SK-N-SH treated with all-trans-retinoic acid at 6 μM for 48 hours (cell line): ENCODE measurements around the gene FDXACB1.

Experiments used
- ATAC-seq: fragments of 200-7000 bp; cut with Tn5 transposase; 3 replicates; pipeline ENCODE4 v1.9.1; 2020; ENCODE audit warnings: mild to moderate bottlenecking, moderate library complexity
- ARNTL ChIP-seq: fragments of 450-650 bp; formaldehyde crosslinking; IDR thresholded peaks from 2 replicates; pipeline ENCODE4 v1.5.0; 2020; ENCODE audit warnings: low read depth, mild to moderate bottlenecking, moderate library complexity, borderline replicate concordance
- BACH2 ChIP-seq: fragments of 250-450 bp; sonication (Bioruptor Pico); IDR thresholded peaks from 2 replicates; pipeline ENCODE4 v1.9.0; 2021; ENCODE audit warnings: mild to moderate bottlenecking, borderline replicate concordance
- CSDC2 ChIP-seq: fragments of 250-450 bp; sonication (Bioruptor Pico); IDR thresholded peaks from 2 replicates; pipeline ENCODE4 v1.5.0; 2020; ENCODE audit warnings: mild to moderate bottlenecking, moderate library complexity
- CSRNP3 ChIP-seq: fragments of 250-450 bp; sonication (Bioruptor Pico); IDR thresholded peaks from 2 replicates; pipeline ENCODE4 v1.5.1; 2021; ENCODE audit warnings: mild to moderate bottlenecking, moderate library complexity
- ESRRG ChIP-seq: fragments of 250-450 bp; sonication (Bioruptor Pico); IDR thresholded peaks from 2 replicates; pipeline ENCODE4 v1.6.1; 2021; ENCODE audit warnings: mild to moderate bottlenecking
- GLIS3 ChIP-seq: fragments of 250-450 bp; sonication (Bioruptor Pico); IDR thresholded peaks from 2 replicates; pipeline ENCODE4 v1.5.0; 2020; ENCODE audit warnings: mild to moderate bottlenecking, moderate library complexity
- ISL1 ChIP-seq: fragments of 250-450 bp; sonication (Bioruptor Pico); IDR thresholded peaks from 2 replicates; pipeline ENCODE4 v2.1.2; 2022; ENCODE audit warnings: mild to moderate bottlenecking, moderate library complexity
- OSR1 ChIP-seq: fragments of 250-450 bp; sonication (Bioruptor Pico); IDR thresholded peaks from 2 replicates; pipeline ENCODE4 v1.8.0; 2022; ENCODE audit warnings: moderate library complexity, mild to moderate bottlenecking, inconsistent platforms
- PATZ1 ChIP-seq: fragments of 250-450 bp; sonication (Bioruptor Pico); IDR thresholded peaks from 2 replicates; pipeline ENCODE4 v1.8.0; 2020; ENCODE audit warnings: mild to moderate bottlenecking, moderate library complexity, borderline replicate concordance
- PPARA ChIP-seq: fragments of 250-450 bp; sonication (Bioruptor Pico); IDR thresholded peaks from 2 replicates; pipeline ENCODE4 v1.5.0; 2020; ENCODE audit warnings: mild to moderate bottlenecking, borderline replicate concordance
- RARB ChIP-seq: fragments of 250-450 bp; sonication (Bioruptor Pico); IDR thresholded peaks from 2 replicates; pipeline ENCODE4 v1.8.0; 2021; ENCODE audit warnings: mild to moderate bottlenecking, moderate library complexity
- SNAI2 ChIP-seq: fragments of 250-450 bp; sonication (Bioruptor Pico); IDR thresholded peaks from 2 replicates; pipeline ENCODE4 v1.5.0; 2020; ENCODE audit warnings: mild to moderate bottlenecking, moderate library complexity
- TCF4 ChIP-seq: fragments of 250-450 bp; sonication (Bioruptor Pico); IDR thresholded peaks from 2 replicates; pipeline ENCODE4 v1.8.0; 2021; ENCODE audit warnings: mild to moderate bottlenecking, moderate library complexity, borderline replicate concordance
- TOX ChIP-seq: fragments of 250-450 bp; sonication (Bioruptor Pico); IDR thresholded peaks from 2 replicates; pipeline ENCODE4 v1.8.0; 2021; ENCODE audit warnings: mild to moderate bottlenecking, moderate library complexity, borderline replicate concordance
- TSHZ2 ChIP-seq: fragments of 250-450 bp; sonication (Bioruptor Pico); IDR thresholded peaks from 2 replicates; pipeline ENCODE4 v1.5.0; 2020; ENCODE audit warnings: mild to moderate bottlenecking, moderate library complexity
- ZC3H10 ChIP-seq: fragments of 250-450 bp; sonication (Bioruptor Pico); IDR thresholded peaks from 2 replicates; pipeline ENCODE4 v1.5.1; 2021; ENCODE audit warnings: mild to moderate bottlenecking, moderate library complexity
- ZFP3 ChIP-seq: fragments of 250-450 bp; sonication (Bioruptor Pico); IDR thresholded peaks from 2 replicates; pipeline ENCODE4 v1.5.0; 2020; ENCODE audit warnings: mild to moderate bottlenecking, moderate library complexity
- ZFP30 ChIP-seq: fragments of 450-650 bp; formaldehyde crosslinking; IDR thresholded peaks from 2 replicates; pipeline ENCODE4 v1.5.0; 2022; ENCODE audit warnings: mild to moderate bottlenecking, moderate library complexity
- ZNF565 ChIP-seq: fragments of 450-650 bp; formaldehyde crosslinking; conservative IDR thresholded peaks from 2 replicates; pipeline ENCODE4 v1.5.0; 2020; ENCODE audit warnings: low read depth, mild to moderate bottlenecking, moderate library complexity
- ZNF70 ChIP-seq: fragments of 450-650 bp; formaldehyde crosslinking; IDR thresholded peaks from 2 replicates; pipeline ENCODE4 v1.5.0; 2020; ENCODE audit warnings: mild to moderate bottlenecking, moderate library complexity
- ZNF8 ChIP-seq: fragments of 450-650 bp; formaldehyde crosslinking; IDR thresholded peaks from 2 replicates; pipeline ENCODE4 v1.5.0; 2020; ENCODE audit warnings: mild to moderate bottlenecking, moderate library complexity
- TF ChIP-seq, protein P1 (sequence below): fragments of 250-450 bp; sonication (Bioruptor Pico); IDR thresholded peaks from 2 replicates; pipeline ENCODE4 v1.5.1; 2020; ENCODE audit warnings: low read depth, mild to moderate bottlenecking, moderate library complexity

FDXACB1 gene

GRCh38 chr11:111852103-111852502 is 26.9 kb downstream of the FDXACB1 start:
- TF ChIP-seq ARNTL (CRISPR knock-in tag) (no peak), CSDC2 (CRISPR knock-in tag) (no peak), ZC3H10 (CRISPR knock-in tag) (no peak), BACH2 (CRISPR knock-in tag) (no peak), ZFP3 (CRISPR knock-in tag) (no peak), ESRRG (CRISPR knock-in tag) (no peak), ZNF8 (no peak), PPARA (CRISPR knock-in tag) (no peak), GLIS3 (CRISPR knock-in tag) (no peak), ZNF565 (CRISPR knock-in tag) (no peak), RARB (no peak)
- ATAC-seq = no peak

DNA sequence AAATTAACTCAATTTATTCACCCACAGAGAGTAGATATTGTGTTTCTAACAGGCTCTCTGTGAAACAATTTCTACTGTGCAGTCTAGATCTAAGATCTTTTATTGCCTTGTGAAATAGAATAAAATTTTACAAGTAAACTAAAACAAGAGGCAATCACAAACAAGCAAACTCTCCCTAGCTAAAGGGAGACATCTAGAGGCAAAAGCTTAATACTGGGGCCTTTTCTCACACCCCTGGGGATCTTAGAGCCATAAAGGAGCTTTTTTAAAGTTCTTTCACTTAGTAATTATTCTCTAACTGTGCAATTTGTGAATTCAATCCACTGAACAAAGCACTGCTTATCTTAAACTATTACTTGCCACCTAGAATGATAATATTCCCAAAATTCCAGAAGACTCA is 27.3 kb downstream of the FDXACB1 start:
- ATAC-seq = peak; percentile 65
- TF ChIP-seq TSHZ2 (CRISPR knock-in tag) = no peak

DNA sequence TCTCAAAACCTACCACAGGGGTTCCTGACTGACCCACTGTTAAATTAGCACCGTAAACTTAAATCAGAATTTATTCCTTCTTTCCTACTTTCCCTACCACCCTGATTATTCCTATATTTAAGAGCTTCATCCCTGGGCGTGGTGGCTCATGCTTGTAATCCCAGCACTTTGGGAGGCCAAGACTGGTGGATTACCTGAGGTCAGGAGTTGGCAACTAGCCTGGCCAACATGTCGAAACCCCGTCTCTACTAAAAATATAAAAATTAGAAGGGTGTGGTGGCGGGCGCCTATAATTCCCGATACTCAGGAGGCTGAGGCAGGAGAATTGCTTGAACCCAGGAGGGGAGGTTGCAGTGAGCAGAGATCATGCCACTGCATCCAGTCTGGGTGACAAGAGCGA is 27.9 kb downstream of the FDXACB1 start:
- ATAC-seq = no peak
- TF ChIP-seq GLIS3 (CRISPR knock-in tag) = no peak
- no peak for TF ChIP-seq SNAI2 (CRISPR knock-in tag)
- no peak for TF ChIP-seq ZFP30 (CRISPR knock-in tag)
- TF ChIP-seq CSDC2 (CRISPR knock-in tag) = no peak
- TF ChIP-seq, protein P1, sequence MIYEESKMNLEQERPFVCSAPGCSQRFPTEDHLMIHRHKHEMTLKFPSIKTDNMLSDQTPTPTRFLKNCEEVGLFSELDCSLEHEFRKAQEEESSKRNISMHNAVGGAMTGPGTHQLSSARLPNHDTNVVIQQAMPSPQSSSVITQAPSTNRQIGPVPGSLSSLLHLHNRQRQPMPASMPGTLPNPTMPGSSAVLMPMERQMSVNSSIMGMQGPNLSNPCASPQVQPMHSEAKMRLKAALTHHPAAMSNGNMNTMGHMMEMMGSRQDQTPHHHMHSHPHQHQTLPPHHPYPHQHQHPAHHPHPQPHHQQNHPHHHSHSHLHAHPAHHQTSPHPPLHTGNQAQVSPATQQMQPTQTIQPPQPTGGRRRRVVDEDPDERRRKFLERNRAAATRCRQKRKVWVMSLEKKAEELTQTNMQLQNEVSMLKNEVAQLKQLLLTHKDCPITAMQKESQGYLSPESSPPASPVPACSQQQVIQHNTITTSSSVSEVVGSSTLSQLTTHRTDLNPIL = no peak
- no peak for TF ChIP-seq BACH2 (CRISPR knock-in tag)
- TF ChIP-seq PATZ1 (CRISPR knock-in tag) = no peak
- TF ChIP-seq ISL1 (CRISPR knock-in tag) = no peak
- no peak for TF ChIP-seq ZC3H10 (CRISPR knock-in tag)
- TF ChIP-seq ZNF565 (CRISPR knock-in tag) = no peak
- TF ChIP-seq ESRRG (CRISPR knock-in tag) = no peak
- no peak for TF ChIP-seq ZFP3 (CRISPR knock-in tag)

DNA sequence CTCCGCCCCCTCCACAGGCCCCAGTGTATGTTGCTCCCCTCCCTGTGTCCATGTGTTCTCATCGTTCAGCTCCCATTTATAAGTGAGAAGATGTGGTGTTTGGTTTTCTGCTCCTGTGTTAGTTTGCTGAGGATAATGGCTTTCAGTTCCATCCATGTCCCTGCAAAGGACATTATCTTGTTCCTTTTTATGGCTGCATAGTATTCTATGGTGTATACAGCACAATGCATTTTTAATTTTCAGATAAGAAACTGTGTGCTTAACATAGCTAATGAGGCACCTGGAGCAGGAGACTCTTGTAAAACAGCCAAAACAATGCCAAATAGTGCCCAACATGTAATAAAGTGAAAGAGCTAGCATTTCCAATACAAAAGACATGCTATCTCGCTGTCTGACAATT is 29.3 kb downstream of the FDXACB1 start:
- no peak for ATAC-seq
- TF ChIP-seq ZFP3 (CRISPR knock-in tag) (no peak), ZNF70 (CRISPR knock-in tag) (no peak), PPARA (CRISPR knock-in tag) (no peak), ISL1 (CRISPR knock-in tag) (no peak), CSRNP3 (CRISPR knock-in tag) (no peak), OSR1 (no peak), ZFP30 (CRISPR knock-in tag) (no peak), RARB (no peak), ARNTL (CRISPR knock-in tag) (no peak), SNAI2 (CRISPR knock-in tag) (no peak), ZNF565 (CRISPR knock-in tag) (no peak), TCF4 (CRISPR knock-in tag) (no peak), BACH2 (CRISPR knock-in tag) (no peak), ESRRG (CRISPR knock-in tag) (no peak), GLIS3 (CRISPR knock-in tag) (no peak), TOX (CRISPR knock-in tag) (no peak), PATZ1 (CRISPR knock-in tag) (no peak), ZC3H10 (CRISPR knock-in tag) (no peak)
- TF ChIP-seq, protein P1 = no peak
